Prostate gland (tissue), 2 donors: ENCODE data around the gene SHQ1. TPM values are rescaled to one million over a fixed set of nuclear protein-coding genes. Genes with fewer than 3 reads are reported as not detected.
"Not testable (repeated sequence)": the region's sequence is repeated elsewhere in the genome, so short reads cannot be mapped to it uniquely, and the experiment has no call there.

ENCODE experiments used
- DNase-seq: peaks from one replicate; pipeline ENCODE4 v3.0.0-alpha.2; 2019; ENCODE audit warnings: low spot score
- H3K27ac ChIP-seq, 2 donors: fragments of 200-600 bp; sonication (generic); 2 replicates each; pipeline ENCODE4 v1.5.1; 2017 to 2019
- H3K27me3 ChIP-seq: fragments of 200-600 bp; sonication (generic); replicated peaks from 2 replicates; pipeline ENCODE4 v1.5.1; 2019; ENCODE audit not compliant: insufficient read depth
- H3K36me3 ChIP-seq, 2 donors: fragments of 200-600 bp; sonication (generic); 1 replicate in 1 of 2; 2 replicates in 1 of 2; pipeline versions ENCODE4 v1.5.1 to v1.8.1; 2017 to 2019
- H3K4me1 ChIP-seq: fragments of 200-600 bp; sonication (generic); replicated peaks from 2 replicates; pipeline ENCODE4 v1.5.1; 2019
- H3K4me3 ChIP-seq, 2 donors: fragments of 200-600 bp; sonication (generic); 2 replicates each; pipeline ENCODE4 v1.5.1; 2017 to 2019
- H3K9me3 ChIP-seq: fragments of 200-600 bp; sonication (generic); 2 replicates; pipeline ENCODE4 v1.5.1; 2017
- POLR2A ChIP-seq: fragments of 450-650 bp; IDR thresholded peaks from one replicate; pipeline ENCODE4 v1.6.1; 2016; ENCODE audit warnings: antibody characterized with exemption, mild to moderate bottlenecking
- POLR2AphosphoS5 ChIP-seq: sonication (generic); formaldehyde crosslinking; IDR thresholded peaks from one replicate; pipeline ENCODE4 v1.6.1; 2017; ENCODE audit warnings: antibody characterized with exemption
- WGBS: methylation state at CpG from one replicate; pipeline ENCODE4 v1.1.5; 2018; 5-methylcytosine and 5-hydroxymethylcytosine counted together
- intact Hi-C: fragments of 100-400 bp; cut with DNase I; formaldehyde crosslinking; loops from one replicate; pipeline ENCODE4 v1.14.2; 2022
- total RNA-seq, 2 donors: library from RNA; depleted of rRNA; stranded (reverse); fragments of >200 nt; gene quantifications; one replicate each; pipeline ENCODE4 v1.1.0, GENCODE V29; 2016
- TF ChIP-seq, protein P1 (sequence below), 4 experiments: fragments of 200-600 bp in 2 of 4; fragments of 450-650 bp in 2 of 4; sonication (generic) in 2 of 4; IDR thresholded peaks; 1 replicate in 3 of 4; 2 replicates in 1 of 4; pipeline ENCODE4 v1.5.1; 2016 to 2019; ENCODE audit warnings: antibody characterized with exemption in 4 of 4, mild to moderate bottlenecking in 2 of 4, moderate library complexity in 2 of 4

SHQ1 gene
- total RNA-seq, 2 donors from 2014 or later = 12.9 to 31.9 TPM

GRCh38 chr3:72733676-72734075 lies 114.6 kb downstream of the SHQ1 start:
- TF ChIP-seq, protein P1, sequence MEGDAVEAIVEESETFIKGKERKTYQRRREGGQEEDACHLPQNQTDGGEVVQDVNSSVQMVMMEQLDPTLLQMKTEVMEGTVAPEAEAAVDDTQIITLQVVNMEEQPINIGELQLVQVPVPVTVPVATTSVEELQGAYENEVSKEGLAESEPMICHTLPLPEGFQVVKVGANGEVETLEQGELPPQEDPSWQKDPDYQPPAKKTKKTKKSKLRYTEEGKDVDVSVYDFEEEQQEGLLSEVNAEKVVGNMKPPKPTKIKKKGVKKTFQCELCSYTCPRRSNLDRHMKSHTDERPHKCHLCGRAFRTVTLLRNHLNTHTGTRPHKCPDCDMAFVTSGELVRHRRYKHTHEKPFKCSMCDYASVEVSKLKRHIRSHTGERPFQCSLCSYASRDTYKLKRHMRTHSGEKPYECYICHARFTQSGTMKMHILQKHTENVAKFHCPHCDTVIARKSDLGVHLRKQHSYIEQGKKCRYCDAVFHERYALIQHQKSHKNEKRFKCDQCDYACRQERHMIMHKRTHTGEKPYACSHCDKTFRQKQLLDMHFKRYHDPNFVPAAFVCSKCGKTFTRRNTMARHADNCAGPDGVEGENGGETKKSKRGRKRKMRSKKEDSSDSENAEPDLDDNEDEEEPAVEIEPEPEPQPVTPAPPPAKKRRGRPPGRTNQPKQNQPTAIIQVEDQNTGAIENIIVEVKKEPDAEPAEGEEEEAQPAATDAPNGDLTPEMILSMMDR (IDR thresholded peaks at IDR 0.05) = no peak
- TF ChIP-seq POLR2A = no peak
- TF ChIP-seq POLR2AphosphoS5 = no peak
- 86% methylated on average over 3 of the region's 3 CpGs for WGBS
- intact Hi-C loops = no loop called here

GRCh38 chr3:72732666-72733345 lies 115.4 kb downstream of the SHQ1 start:
- DNase-seq, H3K4me1 ChIP-seq, H3K36me3 ChIP-seq, intact Hi-C loops, H3K4me3 ChIP-seq, H3K27ac ChIP-seq, H3K27me3 ChIP-seq, H3K9me3 ChIP-seq: not testable (repeated sequence)
- 83% methylated on average over 6 of the region's 6 CpGs for WGBS

More at GRCh38 chr3:72733676-72734075, 114.6 kb downstream of the SHQ1 start:
- H3K4me3 ChIP-seq = no peak overlapping the region
- H3K9me3 ChIP-seq = no peaks in the 10 kb centered on the region
- H3K4me1 ChIP-seq = no peaks in the 10 kb centered on the region
- H3K36me3 ChIP-seq = no peaks in the 10 kb centered on the region
- no peaks in the 10 kb centered on the region for H3K27me3 ChIP-seq
- H3K27ac ChIP-seq = no peak overlapping the region
- DNase-seq = no peak

GRCh38 chr3:72728958-72729467 lies 119.2 kb downstream of the SHQ1 start:
- no peak for DNase-seq
- Histone ChIP-seq H3K27ac (no peak overlapping the region), H3K27me3 (no peaks in the 10 kb centered on the region), H3K36me3 (no peaks in the 10 kb centered on the region), H3K4me3 (no peak overlapping the region), H3K9me3 (no peaks in the 10 kb centered on the region), H3K4me1 (peaks cover 5% of the 10 kb centered on the region)
- TF ChIP-seq, protein P1 (IDR thresholded peaks at IDR 0.05) = no peak
- TF ChIP-seq POLR2AphosphoS5 (no peak), POLR2A (no peak)
- intact Hi-C loops = no loop called here
- WGBS = 51% methylated on average over 16 of the region's 16 CpGs

- Histone ChIP-seq H3K4me1 (peaks cover 5% of the 10 kb centered on the region), H3K4me3 (no peak overlapping the region), H3K9me3 (no peaks in the 10 kb centered on the region), H3K36me3 (no peaks in the 10 kb centered on the region), H3K27me3 (no peaks in the 10 kb centered on the region), H3K27ac (no peak overlapping the region)
- intact Hi-C loops = no loop called here
- TF ChIP-seq POLR2A = no peak
- TF ChIP-seq POLR2AphosphoS5 = no peak
- TF ChIP-seq, protein P1 (IDR thresholded peaks at IDR 0.05) = no peak
- no peak for DNase-seq
- WGBS = 94% methylated on average over 6 of the region's 6 CpGs
These were observed 119.8 kb downstream of the SHQ1 start for GRCh38 chr3:72728329-72728889.

DNA sequence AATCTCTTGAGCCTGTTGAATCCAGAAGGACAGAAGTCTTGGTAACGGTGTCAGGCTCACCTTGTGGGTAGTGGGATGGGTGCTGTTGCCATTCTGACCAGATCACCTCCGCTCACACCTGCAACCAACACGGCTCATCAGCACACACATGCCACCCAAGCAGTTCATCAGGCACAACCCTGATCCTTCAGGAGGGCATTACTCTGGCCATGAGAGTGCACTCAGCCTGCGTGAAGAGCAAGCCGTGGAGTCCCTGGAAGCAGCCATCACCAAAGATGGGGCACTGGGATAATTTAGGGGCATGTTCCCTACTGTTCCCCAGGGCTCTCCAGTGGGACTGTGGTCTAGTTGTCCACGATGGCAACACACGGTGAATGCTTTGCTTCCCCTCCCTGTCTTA lies 120.5 kb downstream of the SHQ1 start:
- 92% methylated on average over 7 of the region's 7 CpGs for WGBS
- Histone ChIP-seq H3K27me3 (no peaks in the 10 kb centered on the region), H3K27ac (no peak overlapping the region), H3K4me1 (peaks cover 5% of the 10 kb centered on the region), H3K36me3 (no peaks in the 10 kb centered on the region), H3K9me3 (no peaks in the 10 kb centered on the region), H3K4me3 (no peak overlapping the region)
- intact Hi-C loops = no loop called here
- TF ChIP-seq POLR2AphosphoS5 (no peak), POLR2A (no peak)
- TF ChIP-seq, protein P1 (IDR thresholded peaks at IDR 0.05) = no peak
- no peak for DNase-seq
